Keratinocyte (primary cell): ENCODE results near the gene RAD9A.

Experiments
- CTCF ChIP-seq, 3 experiments: IDR thresholded peaks in 1 of 3; conservative IDR thresholded peaks in 1 of 3; optimal IDR thresholded peaks in 1 of 3; 2 replicates in 2 of 3; 3 replicates in 1 of 3; pipeline versions ENCODE3 to v1.5.1; 2011; ENCODE audit warnings: low read length in 3 of 3, mild to moderate bottlenecking in 3 of 3, moderate library complexity in 2 of 3, control low read depth in 1 of 3, inconsistent platforms in 1 of 3; ENCODE audit not compliant: insufficient read depth in 2 of 3; ENCODE audit errors: extremely low read depth in 1 of 3
- EZH2 ChIP-seq: IDR thresholded peaks from one replicate; pipeline ENCODE4 v1.6.1; 2012; ENCODE audit warnings: inconsistent platforms, mild to moderate bottlenecking, low read length, moderate library complexity

GRCh38 chr11:67416416-67417335 lies 24.9 kb downstream of the RAD9A start:
- TF ChIP-seq CTCF (optimal IDR thresholded peaks at IDR 0.05 in 1 of 3, IDR thresholded peaks at IDR 0.05 in 1 of 3, conservative IDR thresholded peaks at IDR 0.05 in 1 of 3; ENCODE audit: extremely low read depth in 1 of 3, insufficient read depth in 2 of 3, low read length in 3 of 3) (no peak), EZH2 (no peak)
